NCI-H2196 (cell line): ENCODE results near the gene TFCP2L1.
A peak's percentile ranks its signal among the peaks of the same experiment; 100 is the strongest.
"Not testable (repeated sequence)": the region's sequence is repeated elsewhere in the genome, so short reads cannot be mapped to it uniquely, and the experiment has no call there.

ENCODE experiments used
- DNase-seq: peaks from one replicate; lab custom pipeline; 2025; ENCODE audit not compliant: unreplicated experiment; lab: John Stamatoyannopoulos, UW

TFCP2L1 gene

GRCh38 chr2:121284463-121285449 lies at the start of gene TFCP2L1:
Gene TFCP2L1 (minus strand): TSS chr2:121285202. CDS start chr2:121285109, 93 bp downstream.
- peak; percentile 83 for DNase-seq

DNA sequence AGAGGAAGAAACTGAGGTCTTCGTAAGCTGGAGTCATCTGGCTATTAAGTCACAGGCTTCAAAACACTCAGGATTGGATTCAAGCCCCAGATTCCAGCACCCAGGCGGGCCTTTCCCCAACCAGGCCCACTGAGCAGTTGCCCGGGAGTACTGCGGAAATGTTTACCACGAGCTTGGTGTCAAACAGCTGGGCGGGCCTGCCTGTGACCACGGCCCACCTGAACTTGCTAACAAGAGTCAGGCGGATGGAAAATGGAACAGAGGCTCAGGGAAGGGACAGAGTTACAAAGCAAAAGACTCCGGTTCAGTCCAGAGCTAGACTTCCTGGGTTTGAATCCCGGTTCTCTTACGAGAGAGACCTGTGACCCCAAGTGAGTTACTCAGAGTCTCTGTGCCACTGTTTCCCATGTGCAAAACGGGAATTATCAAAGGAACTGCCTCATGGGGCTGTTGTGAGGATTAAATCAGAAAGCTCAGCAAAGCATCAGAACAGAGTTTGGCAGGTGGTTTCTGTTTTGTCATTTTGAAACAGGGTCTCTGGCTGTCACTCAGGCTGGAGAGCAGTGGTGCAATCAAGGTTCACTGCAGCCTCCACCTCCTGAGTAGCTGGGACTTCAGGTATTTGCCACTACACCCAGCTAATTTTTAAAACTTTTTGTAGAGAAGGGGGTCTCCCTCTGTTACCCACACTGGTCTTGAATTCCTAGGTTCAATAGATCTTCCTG lies 49.0 kb upstream of the TFCP2L1 start:
- DNase-seq = no peak

GRCh38 chr2:121333231-121333630 lies 48.2 kb upstream of the TFCP2L1 start:
- no peak for DNase-seq

DNA sequence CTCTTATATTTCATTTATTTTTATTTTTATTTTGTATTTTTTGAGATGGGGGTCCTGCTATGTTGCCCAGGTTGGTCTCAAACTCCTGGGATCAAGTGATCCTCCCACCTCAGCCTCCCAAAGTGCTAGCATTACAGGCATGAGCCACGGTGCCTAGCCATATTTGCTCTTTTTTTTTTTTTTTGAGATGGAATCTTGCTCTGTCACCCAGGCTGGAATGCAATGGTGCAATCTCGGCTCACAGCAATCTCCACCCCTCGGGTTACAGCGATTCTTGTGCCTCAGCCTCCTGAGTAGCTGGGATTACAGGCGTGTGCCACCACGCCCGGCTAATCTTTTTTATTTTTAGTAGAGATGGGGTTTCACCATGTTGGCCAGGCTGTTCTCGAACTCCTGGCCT lies 46.3 kb upstream of the TFCP2L1 start:
- not testable (repeated sequence) for DNase-seq

DNA sequence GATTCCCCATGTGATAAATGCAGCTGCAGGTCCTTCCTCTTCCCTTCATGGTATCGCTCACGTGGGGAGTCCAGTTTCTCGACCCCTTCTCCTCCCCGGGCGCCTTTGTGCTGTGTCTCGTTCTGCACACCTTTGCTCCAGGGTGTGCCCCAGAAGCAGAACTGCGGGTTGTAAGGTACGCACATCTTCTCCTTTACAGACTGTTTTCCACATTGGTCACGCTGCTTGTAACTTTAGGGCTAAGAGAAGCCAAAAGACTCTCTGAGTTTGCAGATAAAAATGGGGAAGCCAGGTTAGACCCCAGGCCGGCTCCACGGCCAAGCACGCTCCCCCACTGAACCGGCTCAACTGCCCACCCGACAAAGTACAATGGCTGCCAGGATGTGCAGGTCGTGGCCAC lies 45.9 kb upstream of the TFCP2L1 start:
- DNase-seq = no peak

GRCh38 chr2:121329786-121330185 lies 44.8 kb upstream of the TFCP2L1 start:
- no peak for DNase-seq

- no peak for DNase-seq
Observed at GRCh38 chr2:121326628-121327027, 41.6 kb upstream of the TFCP2L1 start.

- DNase-seq = no peak
Observed at GRCh38 chr2:121324601-121325000, 39.6 kb upstream of the TFCP2L1 start.

- DNase-seq = no peak
Observed at GRCh38 chr2:121321476-121321875, 36.5 kb upstream of the TFCP2L1 start.

DNA sequence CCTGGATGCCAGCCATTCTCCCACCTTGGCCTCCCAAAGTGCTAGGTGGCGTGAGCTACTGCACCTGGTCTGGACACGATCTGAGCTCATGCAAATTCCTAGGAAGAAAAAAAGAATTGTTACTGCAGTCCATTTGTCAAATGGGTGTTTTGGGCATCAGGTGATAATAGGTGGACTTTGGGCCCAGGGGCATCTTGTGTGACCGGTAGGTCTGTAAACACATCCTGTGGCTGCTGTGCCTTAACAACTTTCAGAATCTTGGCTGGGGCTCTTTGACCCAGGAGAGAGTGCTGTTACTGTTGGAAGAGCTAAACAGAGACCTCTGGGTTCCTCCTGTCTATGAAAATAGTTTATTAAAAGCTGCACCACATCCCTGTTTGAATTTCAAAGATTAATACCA lies 34.9 kb upstream of the TFCP2L1 start:
- DNase-seq = no peak

DNA sequence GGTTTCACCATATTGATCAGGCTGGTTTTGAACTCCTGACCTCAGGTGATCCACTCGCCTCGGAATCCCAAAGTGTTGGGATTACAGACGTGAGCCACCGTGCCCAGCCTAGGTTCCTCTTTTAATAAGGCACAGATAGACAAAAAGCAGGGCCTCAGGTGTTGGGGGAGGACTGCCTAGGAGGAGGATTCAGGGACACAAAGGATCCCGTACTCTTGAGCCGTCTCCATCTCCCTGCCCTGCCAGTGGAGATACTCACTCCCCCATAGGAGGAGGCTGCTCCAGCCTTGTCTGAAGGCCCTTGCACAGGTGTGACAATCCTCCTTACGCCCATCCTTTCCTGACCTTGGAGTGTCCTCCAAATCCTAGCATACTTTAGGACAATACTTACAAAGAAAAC lies 32.0 kb upstream of the TFCP2L1 start:
- no peak for DNase-seq

DNA sequence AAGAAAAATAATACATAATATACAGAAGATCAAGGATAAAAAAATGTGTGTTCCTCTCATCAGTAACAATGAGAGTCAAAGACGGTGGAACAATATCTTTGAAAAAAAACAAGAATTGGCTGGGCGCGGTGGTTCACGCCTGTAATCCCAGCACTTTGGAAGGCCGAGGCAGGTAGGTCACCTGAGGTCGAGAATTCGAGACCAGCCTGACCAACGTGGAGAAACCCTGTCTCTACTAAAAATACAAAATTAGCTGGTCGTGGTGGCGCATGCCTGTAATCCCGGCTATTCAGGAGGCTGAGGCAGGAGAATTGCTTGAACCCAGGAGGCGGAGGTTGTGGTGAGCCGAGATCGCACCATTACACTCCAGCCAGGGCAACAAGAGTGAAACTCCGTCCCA lies 28.7 kb upstream of the TFCP2L1 start:
- DNase-seq = not testable (repeated sequence)

DNA sequence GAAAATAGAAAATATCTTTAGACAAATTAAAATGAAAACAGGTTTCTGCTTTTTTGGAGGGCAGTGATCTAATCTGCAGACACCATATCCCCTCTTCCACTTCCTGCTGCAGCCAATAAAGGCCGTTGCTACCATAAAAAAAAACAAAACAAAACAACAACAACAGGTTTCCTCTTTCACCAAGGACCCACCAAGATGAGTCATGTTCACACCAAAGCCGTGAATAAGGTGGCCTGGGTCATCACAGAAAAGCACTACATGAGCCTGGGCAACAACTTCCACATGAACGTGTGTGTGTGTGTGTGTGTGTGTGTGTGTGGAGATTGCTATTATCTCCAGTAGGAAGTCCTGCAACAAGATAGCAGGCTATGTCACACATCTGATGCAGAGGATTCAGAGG lies 24.8 kb upstream of the TFCP2L1 start:
- DNase-seq = no peak

- DNase-seq = no peak
Observed at GRCh38 chr2:121309323-121309722, 24.3 kb upstream of the TFCP2L1 start.

GRCh38 chr2:121307048-121307447 lies 22.0 kb upstream of the TFCP2L1 start:
- no peak for DNase-seq

GRCh38 chr2:121304941-121305340 lies 19.9 kb upstream of the TFCP2L1 start:
- no peak for DNase-seq

- DNase-seq = no peak
Observed at GRCh38 chr2:121303531-121304263, 18.7 kb upstream of the TFCP2L1 start.

GRCh38 chr2:121301190-121301589 lies 16.2 kb upstream of the TFCP2L1 start:
- DNase-seq = not testable (repeated sequence)

DNA sequence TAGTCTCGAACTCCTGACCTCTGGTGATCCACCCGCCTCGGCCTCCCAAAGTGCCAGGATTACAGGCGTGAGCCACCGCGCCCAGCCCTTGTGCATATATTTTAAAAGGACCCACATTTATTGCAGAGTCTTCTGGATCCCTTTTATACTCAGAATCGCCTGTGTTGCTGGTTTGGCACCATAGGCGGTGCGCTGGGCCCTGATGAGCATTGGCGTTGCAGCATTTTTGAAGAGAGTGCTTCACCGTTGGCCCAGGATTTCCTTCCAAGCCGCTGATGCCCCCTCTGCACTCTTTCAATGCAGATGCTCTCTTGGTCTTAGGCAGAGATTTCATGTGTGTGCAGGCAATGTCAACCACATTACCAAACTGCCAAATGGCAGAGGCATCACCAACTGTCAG lies 13.5 kb upstream of the TFCP2L1 start:
- DNase-seq = no peak

- not testable (repeated sequence) for DNase-seq
Observed at GRCh38 chr2:121297866-121298265, 12.9 kb upstream of the TFCP2L1 start.

DNA sequence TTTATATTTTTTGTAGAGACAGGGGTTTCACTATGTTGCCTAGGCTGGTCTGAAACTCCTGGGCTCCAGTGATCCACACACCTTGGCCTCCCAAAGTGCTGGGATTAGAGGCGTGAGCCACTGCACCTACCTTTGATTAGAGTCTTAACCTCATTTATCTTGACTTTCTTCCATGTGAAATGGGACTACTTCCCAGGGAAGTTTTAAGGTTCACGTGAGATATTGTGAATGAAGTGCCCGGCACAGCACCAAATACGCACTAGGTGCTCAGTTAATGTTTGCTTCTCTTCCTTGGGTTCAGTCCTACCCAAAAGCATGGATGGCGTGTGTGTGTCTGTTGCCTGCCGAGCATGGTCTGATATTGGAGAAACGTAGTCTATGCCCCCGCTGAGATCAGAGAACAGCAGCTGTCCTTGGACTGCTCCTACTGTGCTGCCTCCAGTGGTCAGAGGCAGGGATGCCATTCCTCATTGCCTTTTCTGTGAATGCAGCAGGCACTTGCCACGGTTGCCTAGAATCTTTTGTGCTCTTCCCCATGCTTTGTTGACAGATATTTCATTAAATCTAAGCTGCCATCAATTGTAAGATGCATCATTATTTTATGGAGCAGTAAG lies 12.3 kb upstream of the TFCP2L1 start:
- DNase-seq = peak; percentile 25
